Measurements from ENCODE around the gene RTP2.

DNA sequence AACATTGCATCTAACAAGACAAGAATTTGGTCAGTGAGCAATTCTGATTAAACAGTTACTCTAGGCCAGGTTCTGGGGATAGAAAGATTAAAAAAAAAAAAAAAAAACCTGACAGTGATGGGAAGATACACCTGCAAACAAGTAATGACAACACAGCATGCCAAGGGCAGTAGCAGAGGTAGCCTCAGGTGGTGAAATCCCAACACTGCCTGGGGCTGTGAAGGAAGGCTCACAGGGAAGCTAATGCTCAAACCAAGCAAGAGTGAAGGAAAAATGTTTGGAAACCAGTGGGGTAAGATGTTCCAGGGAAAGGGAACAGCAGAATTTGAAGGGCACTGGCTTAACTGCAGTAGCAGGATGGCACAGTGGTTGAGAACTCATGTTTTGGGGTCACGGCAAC lies 8.9 kb downstream of the RTP2 start:
- TF ChIP-seq, protein P1, sequence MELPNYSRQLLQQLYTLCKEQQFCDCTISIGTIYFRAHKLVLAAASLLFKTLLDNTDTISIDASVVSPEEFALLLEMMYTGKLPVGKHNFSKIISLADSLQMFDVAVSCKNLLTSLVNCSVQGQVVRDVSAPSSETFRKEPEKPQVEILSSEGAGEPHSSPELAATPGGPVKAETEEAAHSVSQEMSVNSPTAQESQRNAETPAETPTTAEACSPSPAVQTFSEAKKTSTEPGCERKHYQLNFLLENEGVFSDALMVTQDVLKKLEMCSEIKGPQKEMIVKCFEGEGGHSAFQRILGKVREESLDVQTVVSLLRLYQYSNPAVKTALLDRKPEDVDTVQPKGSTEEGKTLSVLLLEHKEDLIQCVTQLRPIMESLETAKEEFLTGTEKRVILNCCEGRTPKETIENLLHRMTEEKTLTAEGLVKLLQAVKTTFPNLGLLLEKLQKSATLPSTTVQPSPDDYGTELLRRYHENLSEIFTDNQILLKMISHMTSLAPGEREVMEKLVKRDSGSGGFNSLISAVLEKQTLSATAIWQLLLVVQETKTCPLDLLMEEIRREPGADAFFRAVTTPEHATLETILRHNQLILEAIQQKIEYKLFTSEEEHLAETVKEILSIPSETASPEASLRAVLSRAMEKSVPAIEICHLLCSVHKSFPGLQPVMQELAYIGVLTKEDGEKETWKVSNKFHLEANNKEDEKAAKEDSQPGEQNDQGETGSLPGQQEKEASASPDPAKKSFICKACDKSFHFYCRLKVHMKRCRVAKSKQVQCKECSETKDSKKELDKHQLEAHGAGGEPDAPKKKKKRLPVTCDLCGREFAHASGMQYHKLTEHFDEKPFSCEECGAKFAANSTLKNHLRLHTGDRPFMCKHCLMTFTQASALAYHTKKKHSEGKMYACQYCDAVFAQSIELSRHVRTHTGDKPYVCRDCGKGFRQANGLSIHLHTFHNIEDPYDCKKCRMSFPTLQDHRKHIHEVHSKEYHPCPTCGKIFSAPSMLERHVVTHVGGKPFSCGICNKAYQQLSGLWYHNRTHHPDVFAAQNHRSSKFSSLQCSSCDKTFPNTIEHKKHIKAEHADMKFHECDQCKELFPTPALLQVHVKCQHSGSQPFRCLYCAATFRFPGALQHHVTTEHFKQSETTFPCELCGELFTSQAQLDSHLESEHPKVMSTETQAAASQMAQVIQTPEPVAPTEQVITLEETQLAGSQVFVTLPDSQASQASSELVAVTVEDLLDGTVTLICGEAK (IDR thresholded peaks at IDR 0.05; ENCODE audit: borderline replicate concordance), result no peak
- TF ChIP-seq CTCF (IDR thresholded peaks at IDR 0.05 in 2 of 3, conservative IDR thresholded peaks at IDR 0.05 in 1 of 3; ENCODE audit: control insufficient read depth in 2 of 3, extremely low read depth in 1 of 3, insufficient read depth in 1 of 3, low read depth in 3 of 3, low read length in 3 of 3) (no peak), STAT1 (conservative IDR thresholded peaks at IDR 0.05) (no peak), BHLHE40 (IDR thresholded peaks at IDR 0.05; ENCODE audit: borderline replicate concordance in 1 of 2, low read depth in 2 of 2, low read length in 1 of 2) (no peak), RAD21 (IDR thresholded peaks at IDR 0.05; ENCODE audit: insufficient read depth, low read depth, low read length) (no peak), USF1 (IDR thresholded peaks at IDR 0.05; ENCODE audit: borderline replicate concordance, extremely low read length, insufficient read depth, low read depth, low read length) (no peak), POLR2A (IDR thresholded peaks at IDR 0.05; ENCODE audit: low read depth, low read length) (no peak), POLR2AphosphoS2 (IDR thresholded peaks at IDR 0.05; ENCODE audit: low read depth, low read length) (no peak), SUPT20H (IDR thresholded peaks at IDR 0.05; ENCODE audit: borderline replicate concordance, control insufficient read depth, low read depth, low read length) (no peak), NRF1 (conservative IDR thresholded peaks at IDR 0.05; ENCODE audit: low read depth, low read length) (no peak), YY1 (IDR thresholded peaks at IDR 0.05; ENCODE audit: low read depth, low read length) (no peak)
- TF ChIP-seq, protein P2, sequence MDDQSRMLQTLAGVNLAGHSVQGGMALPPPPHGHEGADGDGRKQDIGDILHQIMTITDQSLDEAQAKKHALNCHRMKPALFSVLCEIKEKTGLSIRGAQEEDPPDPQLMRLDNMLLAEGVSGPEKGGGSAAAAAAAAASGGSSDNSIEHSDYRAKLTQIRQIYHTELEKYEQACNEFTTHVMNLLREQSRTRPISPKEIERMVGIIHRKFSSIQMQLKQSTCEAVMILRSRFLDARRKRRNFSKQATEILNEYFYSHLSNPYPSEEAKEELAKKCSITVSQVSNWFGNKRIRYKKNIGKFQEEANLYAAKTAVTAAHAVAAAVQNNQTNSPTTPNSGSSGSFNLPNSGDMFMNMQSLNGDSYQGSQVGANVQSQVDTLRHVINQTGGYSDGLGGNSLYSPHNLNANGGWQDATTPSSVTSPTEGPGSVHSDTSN (IDR thresholded peaks at IDR 0.05; ENCODE audit: insufficient replicate concordance, low read depth, low read length), result no peak

Measured in GM12878 (cell line).